DMS53 treated with DMSO at 0.1 percent for 48 hours (cell line): Measurements from ENCODE around the gene PEAR1.

Experiments used
- DNase-seq: peaks from one replicate; lab custom pipeline; 2025; ENCODE audit not compliant: unreplicated experiment; lab: John Stamatoyannopoulos, UW

Gene PEAR1

GRCh38 chr1:156881663-156882062 lies 11.9 kb upstream of the PEAR1 start:
- no peak for DNase-seq

- no peak for DNase-seq
Measured at GRCh38 chr1:156882543-156882942, 11.0 kb upstream of the PEAR1 start.

GRCh38 chr1:156883919-156884318 lies 9.6 kb upstream of the PEAR1 start:
- no peak for DNase-seq

- no peak for DNase-seq
Measured at GRCh38 chr1:156884560-156885184, 8.8 kb upstream of the PEAR1 start.

GRCh38 chr1:156885314-156885713 lies 8.2 kb upstream of the PEAR1 start:
- DNase-seq, result no peak

- DNase-seq, result no peak
Measured at GRCh38 chr1:156885880-156886355, 7.6 kb upstream of the PEAR1 start.

- no peak for DNase-seq
Measured at GRCh38 chr1:156886583-156887281, 6.8 kb upstream of the PEAR1 start.

GRCh38 chr1:156887317-156887716 lies 6.2 kb upstream of the PEAR1 start:
- DNase-seq, result no peak

- no peak for DNase-seq
Measured at GRCh38 chr1:156887734-156888133, 5.8 kb upstream of the PEAR1 start.

GRCh38 chr1:156889802-156890580 lies 3.5 kb upstream of the PEAR1 start:
- peak; percentile 71 for DNase-seq

- DNase-seq, result peak; percentile 54
Measured at GRCh38 chr1:156892190-156893047, 1.1 kb upstream of the PEAR1 start.

- DNase-seq, result no peak
Measured at GRCh38 chr1:156894001-156894400, 483 bp downstream of the PEAR1 start.

GRCh38 chr1:156894711-156895454 lies 1.4 kb downstream of the PEAR1 start:
- DNase-seq, result no peak

- no peak for DNase-seq
Measured at GRCh38 chr1:156895455-156895812, 1.9 kb downstream of the PEAR1 start.

GRCh38 chr1:156895927-156896326 lies 2.4 kb downstream of the PEAR1 start:
- DNase-seq, result no peak

- DNase-seq, result no peak
Measured at GRCh38 chr1:156896490-156897033, 3.0 kb downstream of the PEAR1 start.

GRCh38 chr1:156897078-156897825 lies 3.7 kb downstream of the PEAR1 start:
- DNase-seq, result no peak

GRCh38 chr1:156898161-156898566 lies 4.6 kb downstream of the PEAR1 start:
- no peak for DNase-seq

- no peak for DNase-seq
Measured at GRCh38 chr1:156898971-156899664, 5.6 kb downstream of the PEAR1 start.
